ENCODE results near the gene CBX7. TPM values are rescaled to one million over a fixed set of nuclear protein-coding genes. Genes with fewer than 3 reads are reported as not detected.
A peak's percentile ranks its signal among the peaks of the same experiment; 100 is the strongest.

CBX7 gene
- polyA plus RNA-seq, 2 of the 4 experiments (the other 2 are of a cell fraction): 0.79 to 2.5 TPM

- TF ChIP-seq, protein P1, sequence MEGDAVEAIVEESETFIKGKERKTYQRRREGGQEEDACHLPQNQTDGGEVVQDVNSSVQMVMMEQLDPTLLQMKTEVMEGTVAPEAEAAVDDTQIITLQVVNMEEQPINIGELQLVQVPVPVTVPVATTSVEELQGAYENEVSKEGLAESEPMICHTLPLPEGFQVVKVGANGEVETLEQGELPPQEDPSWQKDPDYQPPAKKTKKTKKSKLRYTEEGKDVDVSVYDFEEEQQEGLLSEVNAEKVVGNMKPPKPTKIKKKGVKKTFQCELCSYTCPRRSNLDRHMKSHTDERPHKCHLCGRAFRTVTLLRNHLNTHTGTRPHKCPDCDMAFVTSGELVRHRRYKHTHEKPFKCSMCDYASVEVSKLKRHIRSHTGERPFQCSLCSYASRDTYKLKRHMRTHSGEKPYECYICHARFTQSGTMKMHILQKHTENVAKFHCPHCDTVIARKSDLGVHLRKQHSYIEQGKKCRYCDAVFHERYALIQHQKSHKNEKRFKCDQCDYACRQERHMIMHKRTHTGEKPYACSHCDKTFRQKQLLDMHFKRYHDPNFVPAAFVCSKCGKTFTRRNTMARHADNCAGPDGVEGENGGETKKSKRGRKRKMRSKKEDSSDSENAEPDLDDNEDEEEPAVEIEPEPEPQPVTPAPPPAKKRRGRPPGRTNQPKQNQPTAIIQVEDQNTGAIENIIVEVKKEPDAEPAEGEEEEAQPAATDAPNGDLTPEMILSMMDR (IDR thresholded peaks at IDR 0.05): no peak
- TF ChIP-seq ZC3H11A (IDR thresholded peaks at IDR 0.05) (no peak), REST (IDR thresholded peaks at IDR 0.05) (no peak), KDM5A (IDR thresholded peaks at IDR 0.05) (no peak), TP53 (CRISPR knock-in tag; IDR thresholded peaks at IDR 0.05) (no peak), JUN (IDR thresholded peaks at IDR 0.05) (peak in 1 of 2 experiments; percentile 52; a peak in 1 of 5 replicates), NFE2L2 (conservative IDR thresholded peaks at IDR 0.05; ENCODE audit: low read length) (no peak), RFX5 (IDR thresholded peaks at IDR 0.05) (no peak), NPAS2 (CRISPR knock-in tag; IDR thresholded peaks at IDR 0.05; ENCODE audit: borderline replicate concordance) (no peak), EHMT2 (IDR thresholded peaks at IDR 0.05; ENCODE audit: low read depth) (no peak), PHF8 (IDR thresholded peaks at IDR 0.05; ENCODE audit: borderline replicate concordance, low read depth) (no peak), CBX8 (IDR thresholded peaks at IDR 0.05) (no peak), HDAC2 (IDR thresholded peaks at IDR 0.05) (no peak), EHF (CRISPR knock-in tag; IDR thresholded peaks at IDR 0.05) (no peak)
- TF ChIP-seq, protein P2, sequence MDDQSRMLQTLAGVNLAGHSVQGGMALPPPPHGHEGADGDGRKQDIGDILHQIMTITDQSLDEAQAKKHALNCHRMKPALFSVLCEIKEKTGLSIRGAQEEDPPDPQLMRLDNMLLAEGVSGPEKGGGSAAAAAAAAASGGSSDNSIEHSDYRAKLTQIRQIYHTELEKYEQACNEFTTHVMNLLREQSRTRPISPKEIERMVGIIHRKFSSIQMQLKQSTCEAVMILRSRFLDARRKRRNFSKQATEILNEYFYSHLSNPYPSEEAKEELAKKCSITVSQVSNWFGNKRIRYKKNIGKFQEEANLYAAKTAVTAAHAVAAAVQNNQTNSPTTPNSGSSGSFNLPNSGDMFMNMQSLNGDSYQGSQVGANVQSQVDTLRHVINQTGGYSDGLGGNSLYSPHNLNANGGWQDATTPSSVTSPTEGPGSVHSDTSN (IDR thresholded peaks at IDR 0.05): peak; percentile 62; the same call in 1 of the 2 replicates
These were observed 23.7 kb upstream of the CBX7 start (continued) for GRCh38 chr22:39176143-39176713.

GRCh38 chr22:39175353-39176142 is 23.1 kb upstream of the CBX7 start:
- TF ChIP-seq ESRRA (IDR thresholded peaks at IDR 0.05; ENCODE audit: borderline replicate concordance, low read length) (no peak), EP300 (IDR thresholded peaks at IDR 0.05) (no peak), HDAC2 (IDR thresholded peaks at IDR 0.05) (no peak), CHD4 (IDR thresholded peaks at IDR 0.05; ENCODE audit: borderline replicate concordance) (no peak)
- TF ChIP-seq, protein P3, sequence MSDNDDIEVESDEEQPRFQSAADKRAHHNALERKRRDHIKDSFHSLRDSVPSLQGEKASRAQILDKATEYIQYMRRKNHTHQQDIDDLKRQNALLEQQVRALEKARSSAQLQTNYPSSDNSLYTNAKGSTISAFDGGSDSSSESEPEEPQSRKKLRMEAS (IDR thresholded peaks at IDR 0.05): peak; percentile 21; the same call in 1 of the 2 replicates
- ATAC-seq: peak; percentile 4 to 35; a peak in 4 of 6 replicates
- no peak for FAIRE-seq
- H3K4me3 ChIP-seq: peak overlapping the region; percentile 20; the same call in 1 of the 3 replicates
- H3K9me3 ChIP-seq: no peaks in the 10 kb centered on the region
- H3K4me2 ChIP-seq: peak overlapping the region; percentile 87
- peak in 1 of 2 experiments; percentile 44 for DNase-seq (ENCODE audit: low read depth in 1 of 2, low spot score in 1 of 2)
- peaks cover 66% of the 10 kb centered on the region for H3K4me1 ChIP-seq
- peak overlapping the region; percentile 92 to 95 for H3K27ac ChIP-seq
- CTCF ChIA-PET: interaction anchor here (0.8 to 9.0 kb wide), 8 partner anchors 41 to 447 kb away, joined by 3 to 96 read pairs (median 3); no protein-coding TSS in a partner anchor
- POLR2A ChIA-PET: no interaction called here
- WGBS (ENCODE audit: missing lambda C conversion rate): 39% methylated on average over 9 of the region's 18 CpGs
